IPS-NIHi7 (cell line): Measurements from ENCODE around the gene GNG12.

Source experiments
- DNase-seq: peaks from one replicate; pipeline ENCODE4 v3.0.0; 2012; ENCODE audit warnings: mixed read lengths; ENCODE audit errors: extremely low spot score

Gene GNG12

GRCh38 chr1:67785847-67786753 is 47.2 kb downstream of the GNG12 start:
- no peak for DNase-seq

GRCh38 chr1:67784545-67785186 is 48.6 kb downstream of the GNG12 start:
- no peak for DNase-seq

GRCh38 chr1:67780637-67781036 is 52.6 kb downstream of the GNG12 start:
- DNase-seq: no peak

- DNase-seq: no peak
These were observed 55.8 kb downstream of the GNG12 start for GRCh38 chr1:67777440-67777839.

GRCh38 chr1:67777016-67777415 is 56.3 kb downstream of the GNG12 start:
- no peak for DNase-seq

GRCh38 chr1:67773462-67773861 is 59.8 kb downstream of the GNG12 start:
- DNase-seq: no peak

- DNase-seq: no peak
These were observed 61.5 kb downstream of the GNG12 start for GRCh38 chr1:67771749-67772148.

- peak; percentile 61 for DNase-seq
These were observed 62.1 kb downstream of the GNG12 start for GRCh38 chr1:67771152-67771551.

- no peak for DNase-seq
These were observed 63.5 kb downstream of the GNG12 start for GRCh38 chr1:67769633-67770256.

GRCh38 chr1:67768480-67768879 is 64.8 kb downstream of the GNG12 start:
- no peak for DNase-seq

- DNase-seq: no peak
These were observed 66.0 kb downstream of the GNG12 start for GRCh38 chr1:67767103-67767782.

GRCh38 chr1:67766141-67766978 is 66.9 kb downstream of the GNG12 start:
- peak; percentile 39 for DNase-seq

- DNase-seq: no peak
These were observed 68.6 kb downstream of the GNG12 start for GRCh38 chr1:67764633-67765032.

- DNase-seq: no peak
These were observed 71.5 kb downstream of the GNG12 start for GRCh38 chr1:67761730-67762129.

- DNase-seq: no peak
These were observed 72.2 kb downstream of the GNG12 start for GRCh38 chr1:67761091-67761490.

- peak; percentile 71 for DNase-seq
These were observed 73.0 kb downstream of the GNG12 start for GRCh38 chr1:67760030-67760821.

GRCh38 chr1:67759692-67760029 is 73.6 kb downstream of the GNG12 start:
- no peak for DNase-seq

- no peak for DNase-seq
These were observed 74.2 kb downstream of the GNG12 start for GRCh38 chr1:67759066-67759465.

GRCh38 chr1:67755619-67756018 is 77.6 kb downstream of the GNG12 start:
- no peak for DNase-seq

- no peak for DNase-seq
These were observed 78.1 kb downstream of the GNG12 start for GRCh38 chr1:67755160-67755559.

GRCh38 chr1:67754526-67754920 is 78.7 kb downstream of the GNG12 start:
- no peak for DNase-seq
